ENCODE measurements around the gene VAPA. TPM values are rescaled to one million over a fixed set of nuclear protein-coding genes. Genes with fewer than 3 reads are reported as not detected.

The VAPA gene
- total and polyA plus RNA-seq, 9 of the 15 experiments (the other 6 are each of a cell fraction or from before 2014, with no cell fraction given) = 219 to 902 (median 526) TPM

GRCh38 chr18:9913526-9914333, at the start of gene VAPA (continued):
- TF ChIP-seq MNT (conservative IDR thresholded peaks at IDR 0.05) (no peak), NRF1 (conservative IDR thresholded peaks at IDR 0.05 in 1 of 2, IDR thresholded peaks at IDR 0.05 in 1 of 2) (peak; percentile 97 to 98), U2AF1 (optimal IDR thresholded peaks at IDR 0.05; ENCODE audit: low read depth, low read length) (peak; percentile 96), MBD2 (IDR thresholded peaks at IDR 0.05; ENCODE audit: borderline replicate concordance, low read depth) (peak; percentile 62), MXI1 (IDR thresholded peaks at IDR 0.05; ENCODE audit: low read depth, low read length) (peak; percentile 60), ATF2 (CRISPR knock-in tag; IDR thresholded peaks at IDR 0.05) (no peak), ZNF408 (CRISPR knock-in tag; IDR thresholded peaks at IDR 0.05; ENCODE audit: low read depth) (no peak), RCOR1 (IDR thresholded peaks at IDR 0.05; ENCODE audit: borderline replicate concordance in 1 of 2, low read depth in 2 of 2, low read length in 2 of 2) (peak in 1 of 2 experiments; percentile 35; a peak in 1 of 4 replicates), ZNF41 (CRISPR knock-in tag; conservative IDR thresholded peaks at IDR 0.05) (0 out of 2 replicates have a peak, but pooled peaks have one; percentile 44), KLF1 (tag; IDR thresholded peaks at IDR 0.05) (peak; percentile 49; the same call in 1 of the 2 replicates), ETS1 (conservative IDR thresholded peaks at IDR 0.05; ENCODE audit: control insufficient read depth, low read depth, low read length) (peak; percentile 98), EGR1 (conservative IDR thresholded peaks at IDR 0.05) (no peak), ZNF655 (CRISPR knock-in tag; IDR thresholded peaks at IDR 0.05) (no peak), ZNF76 (CRISPR knock-in tag; IDR thresholded peaks at IDR 0.05; ENCODE audit: borderline replicate concordance) (peak; percentile 13; the same call in 1 of the 2 replicates), MECOM (CRISPR knock-in tag; IDR thresholded peaks at IDR 0.05) (no peak), PHF21A (IDR thresholded peaks at IDR 0.05; ENCODE audit: borderline replicate concordance, low read depth) (no peak), PCBP2 (IDR thresholded peaks at IDR 0.05; ENCODE audit: low read depth, low read length, poor library complexity, severe bottlenecking) (no peak)
- TF ChIP-seq, protein P1, sequence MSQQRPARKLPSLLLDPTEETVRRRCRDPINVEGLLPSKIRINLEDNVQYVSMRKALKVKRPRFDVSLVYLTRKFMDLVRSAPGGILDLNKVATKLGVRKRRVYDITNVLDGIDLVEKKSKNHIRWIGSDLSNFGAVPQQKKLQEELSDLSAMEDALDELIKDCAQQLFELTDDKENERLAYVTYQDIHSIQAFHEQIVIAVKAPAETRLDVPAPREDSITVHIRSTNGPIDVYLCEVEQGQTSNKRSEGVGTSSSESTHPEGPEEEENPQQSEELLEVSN (IDR thresholded peaks at IDR 0.05; ENCODE audit: borderline replicate concordance in 1 of 2, extremely low read depth in 1 of 2, insufficient read depth in 1 of 2, insufficient read length in 1 of 2, low read depth in 1 of 2, low read length in 1 of 2, poor library complexity in 1 of 2, severe bottlenecking in 1 of 2) = peak; percentile 63 to 81
